Stimulated activated CD8-positive, alpha-beta memory T cell treated with anti-CD3 and anti-CD28 coated beads, Interleukin-15, amount 100 ng/mL, for 4 hours (primary cell): ENCODE results near the gene LRRC47.

ENCODE experiments used
- DNase-seq, 2 donors: peaks; one replicate each; pipeline ENCODE4 v3.0.0-alpha.2; 2020; ENCODE audit warnings: low read depth in 2 of 2

LRRC47 gene

DNA sequence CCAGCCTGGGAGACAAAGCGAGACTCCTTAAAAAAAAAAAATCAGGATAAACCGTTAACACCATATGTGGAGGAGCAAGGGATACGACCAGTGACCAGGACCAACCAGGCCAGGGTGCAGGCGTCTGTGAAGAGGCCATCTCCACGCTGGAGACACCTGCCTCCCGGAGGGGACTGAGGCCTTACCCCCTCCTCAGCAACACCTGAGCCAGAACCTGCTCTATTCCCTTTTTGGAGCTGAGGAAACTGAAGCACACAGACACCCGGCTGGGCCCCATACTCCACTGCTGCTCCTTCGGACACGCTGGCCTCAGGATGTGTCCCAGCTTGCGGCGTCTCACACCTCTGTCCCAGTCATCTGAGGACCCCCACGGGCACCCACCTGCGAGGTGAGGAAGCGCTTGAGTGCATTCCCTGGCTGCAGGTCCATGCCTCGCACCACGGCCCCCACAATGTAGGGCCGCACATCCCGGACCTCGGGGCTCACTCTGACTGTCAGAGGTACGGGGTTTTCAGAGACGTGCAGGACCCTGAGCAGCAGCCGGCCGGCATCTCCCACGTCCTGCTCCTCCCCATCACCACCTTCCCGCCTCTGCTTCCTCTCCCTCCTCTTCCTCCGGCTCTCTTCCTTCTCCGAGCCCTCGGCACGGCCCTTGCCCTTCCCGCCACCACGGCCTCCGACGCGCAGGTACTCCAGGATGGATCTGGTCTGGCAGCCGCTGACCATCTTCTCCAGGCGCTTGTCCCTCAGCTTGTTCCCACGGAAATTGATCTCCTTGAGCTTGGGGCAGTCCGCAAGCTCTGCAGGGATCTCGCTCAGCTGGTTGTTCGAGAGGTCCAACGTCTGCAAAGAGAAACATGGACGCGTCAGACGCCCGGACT lies 9.6 kb downstream of the LRRC47 start:
- DNase-seq = no peak

DNA sequence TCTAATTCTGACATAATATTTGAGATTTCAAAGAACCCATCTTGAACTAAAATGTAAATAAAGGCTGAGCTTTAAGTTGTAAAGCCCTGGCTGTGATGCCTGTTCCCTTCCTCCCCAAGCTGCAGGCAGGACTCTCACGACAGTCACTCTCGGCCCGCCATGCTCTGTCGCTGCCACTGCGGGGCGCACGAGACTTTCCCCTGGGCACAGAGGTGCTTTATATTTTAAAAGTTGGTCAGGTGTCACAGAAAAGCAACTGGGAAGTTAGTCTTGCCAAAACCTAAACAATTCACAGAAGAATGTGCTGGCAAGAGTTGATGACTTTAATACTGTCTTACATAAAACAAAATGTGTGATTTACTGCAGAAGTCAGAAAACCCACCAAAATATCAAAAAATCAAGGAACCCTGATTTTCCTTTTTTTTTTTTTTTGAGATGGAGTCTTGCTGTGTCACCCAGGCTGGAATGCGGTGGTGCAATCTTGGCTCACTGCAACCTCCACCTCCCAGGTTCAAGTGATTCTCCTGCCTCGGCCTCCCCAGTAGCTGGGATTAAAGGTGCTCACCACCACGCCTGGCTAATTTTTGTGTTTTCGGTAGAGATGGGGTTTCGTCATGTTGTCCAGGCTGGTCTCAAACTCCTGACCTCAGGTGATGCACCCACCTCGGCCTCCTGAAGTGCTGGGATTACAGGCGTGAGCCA lies 10.7 kb downstream of the LRRC47 start:
- no peak for DNase-seq

DNA sequence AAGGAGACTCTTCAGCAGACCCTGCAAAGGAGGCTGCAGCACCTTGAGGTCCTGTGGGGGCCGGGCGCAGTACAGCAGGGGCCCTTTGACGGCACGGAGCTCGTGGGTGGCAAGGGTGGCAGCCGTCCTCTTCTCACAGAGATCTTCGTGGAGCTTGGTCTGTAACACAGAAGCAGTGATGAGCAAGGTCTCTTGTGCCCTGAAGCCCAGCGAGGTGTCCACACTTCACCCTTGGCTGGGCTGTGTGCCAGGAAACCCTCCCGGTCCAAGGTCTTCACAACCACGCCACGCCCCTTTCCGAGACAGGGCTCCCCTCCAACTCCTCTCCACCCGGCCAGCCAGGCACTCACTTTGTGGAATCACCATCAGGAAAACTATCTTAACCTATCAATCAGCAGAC lies 11.3 kb downstream of the LRRC47 start:
- no peak for DNase-seq

DNA sequence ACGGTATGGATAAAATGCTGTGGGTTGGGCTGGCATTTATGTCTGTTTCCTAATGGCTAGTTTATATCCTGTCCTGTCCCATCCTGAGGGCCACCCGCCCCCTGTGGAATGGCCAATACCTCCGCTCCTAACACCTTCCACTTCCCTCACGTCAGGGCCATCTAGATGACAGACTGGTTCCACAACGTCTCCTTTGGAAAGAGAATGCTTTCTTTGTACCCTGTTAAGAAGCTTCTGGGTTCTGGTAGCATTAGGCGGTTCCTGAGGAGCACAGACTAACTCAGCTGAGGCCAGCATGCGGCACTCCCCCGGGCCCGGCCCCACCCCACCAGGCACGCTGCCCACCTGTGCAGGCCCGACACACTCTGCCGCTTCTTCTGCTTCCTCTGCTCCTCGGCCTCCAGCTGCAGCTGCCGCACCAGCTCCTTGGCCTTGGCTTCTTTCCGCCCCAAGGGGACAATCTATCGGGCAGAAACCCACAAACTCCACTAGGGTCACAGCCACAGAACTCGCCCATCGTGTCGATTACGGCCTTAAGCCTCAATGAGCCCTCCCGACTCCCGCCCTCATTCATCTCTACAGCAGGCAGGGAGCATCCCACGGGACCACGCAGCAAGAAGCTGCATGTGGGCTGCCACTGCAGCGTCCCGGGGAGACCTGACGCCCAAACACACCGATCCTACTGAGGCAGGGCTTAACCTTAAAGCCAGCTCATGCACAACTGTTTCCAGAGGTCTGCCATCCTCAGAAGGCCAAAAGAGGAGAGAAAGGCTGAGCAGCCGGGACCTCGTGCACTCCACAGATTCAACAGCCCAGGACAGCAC lies 12.4 kb downstream of the LRRC47 start:
- no peak for DNase-seq

DNA sequence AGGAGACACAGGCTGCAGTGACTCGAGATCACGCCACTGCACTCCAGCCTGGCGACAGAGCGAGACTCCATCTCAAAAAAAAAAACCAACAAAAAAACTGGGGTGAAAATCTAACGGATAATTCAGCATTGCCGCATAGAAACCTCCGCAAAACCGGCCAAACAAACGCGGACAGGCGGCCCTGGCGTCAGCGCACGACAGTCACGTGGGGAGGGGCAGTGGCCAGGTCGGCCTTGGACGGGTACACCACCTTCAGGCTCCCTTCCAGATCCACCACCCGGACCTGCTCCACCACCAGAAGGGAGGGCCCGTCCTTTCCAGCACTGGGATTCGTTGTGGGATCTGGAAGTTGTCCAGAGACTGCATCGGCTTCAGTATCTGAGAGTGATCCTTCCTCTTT lies 15.4 kb downstream of the LRRC47 start:
- DNase-seq = no peak

DNA sequence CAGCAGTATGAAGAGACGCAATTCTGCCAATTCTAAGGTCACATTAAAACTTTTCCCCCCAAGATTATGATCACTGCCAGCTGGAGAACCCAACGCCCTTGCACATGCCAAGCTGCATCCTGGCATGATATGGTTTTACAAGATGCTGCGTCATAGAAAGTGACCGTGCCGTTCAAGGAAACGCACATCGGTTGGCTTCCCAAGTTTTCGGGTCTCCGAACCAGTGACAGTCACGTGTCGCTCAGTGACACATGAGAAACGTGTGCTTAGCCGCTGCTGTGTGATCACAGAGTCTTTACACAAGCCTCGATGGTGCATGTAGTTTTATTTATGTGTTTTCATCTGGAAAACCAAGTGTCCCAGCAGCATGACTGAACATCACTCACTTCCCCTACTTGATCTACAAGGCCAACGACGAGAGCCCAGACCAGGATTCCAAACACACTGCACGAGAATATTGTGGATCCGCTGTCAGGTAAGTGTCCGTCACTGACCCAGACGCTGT lies 16.3 kb downstream of the LRRC47 start:
- no peak for DNase-seq

DNA sequence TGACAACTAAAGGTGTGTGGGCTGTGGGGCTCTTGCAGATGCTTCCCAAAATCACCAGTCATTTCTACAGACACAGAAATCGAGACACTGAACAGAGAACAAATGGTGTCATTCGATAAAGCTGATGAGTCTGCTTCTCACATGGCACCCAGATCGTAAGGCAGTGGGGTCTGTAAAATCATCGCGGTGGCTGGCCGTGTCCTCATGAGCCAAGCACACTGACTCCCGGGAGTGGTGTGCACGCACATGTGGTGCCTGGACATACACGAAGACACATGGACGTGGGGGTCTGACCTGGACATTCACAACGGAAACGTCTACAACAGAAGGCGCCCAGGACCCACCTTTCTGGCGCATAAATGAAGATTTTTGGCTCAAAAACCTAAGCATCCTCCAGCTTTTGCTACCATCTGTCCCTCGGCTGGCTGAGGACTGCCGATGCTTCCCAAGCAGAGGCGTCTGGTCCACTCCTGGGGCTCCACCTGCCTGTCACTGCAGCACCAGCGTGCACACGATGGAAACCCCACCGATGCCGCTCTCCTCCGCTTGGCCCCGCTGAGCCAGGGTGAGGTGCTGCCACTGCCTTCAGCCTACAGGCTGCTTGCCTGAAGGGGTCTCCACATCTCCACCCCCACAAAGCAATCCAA lies 16.9 kb downstream of the LRRC47 start:
- no peak for DNase-seq

DNA sequence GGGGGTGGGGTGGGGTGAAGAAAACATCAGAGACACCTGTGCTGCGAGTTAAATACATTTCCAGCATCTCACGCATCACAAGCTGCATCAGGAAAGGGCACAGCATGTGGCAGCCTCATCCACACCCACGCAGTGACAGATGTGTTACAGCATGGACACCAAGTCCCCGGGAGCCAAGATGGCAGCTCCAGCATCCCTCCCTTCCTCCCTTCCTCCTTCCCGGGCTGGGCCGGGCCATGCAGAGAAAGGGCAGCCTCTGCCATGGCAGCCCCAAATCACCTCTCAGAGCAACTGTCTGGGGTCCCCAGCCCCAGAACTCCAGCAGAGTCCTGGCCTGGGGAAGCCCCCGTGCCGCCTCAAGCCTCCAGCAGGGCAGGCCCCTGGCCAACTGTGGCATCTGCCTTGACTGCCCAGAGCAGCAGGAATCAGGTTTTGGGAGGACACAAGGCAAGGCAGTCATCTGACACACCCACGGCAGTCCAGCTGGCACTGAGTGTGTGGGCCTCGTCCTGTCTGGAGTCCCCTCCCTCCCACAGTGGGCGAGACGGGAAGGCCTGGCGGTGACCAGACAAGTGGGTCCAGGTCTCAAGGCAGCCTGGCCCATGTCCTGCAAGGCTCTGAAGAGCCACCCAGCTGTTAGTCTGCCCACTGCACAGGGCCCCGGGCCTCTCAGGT lies 17.6 kb downstream of the LRRC47 start:
- DNase-seq = no peak

DNA sequence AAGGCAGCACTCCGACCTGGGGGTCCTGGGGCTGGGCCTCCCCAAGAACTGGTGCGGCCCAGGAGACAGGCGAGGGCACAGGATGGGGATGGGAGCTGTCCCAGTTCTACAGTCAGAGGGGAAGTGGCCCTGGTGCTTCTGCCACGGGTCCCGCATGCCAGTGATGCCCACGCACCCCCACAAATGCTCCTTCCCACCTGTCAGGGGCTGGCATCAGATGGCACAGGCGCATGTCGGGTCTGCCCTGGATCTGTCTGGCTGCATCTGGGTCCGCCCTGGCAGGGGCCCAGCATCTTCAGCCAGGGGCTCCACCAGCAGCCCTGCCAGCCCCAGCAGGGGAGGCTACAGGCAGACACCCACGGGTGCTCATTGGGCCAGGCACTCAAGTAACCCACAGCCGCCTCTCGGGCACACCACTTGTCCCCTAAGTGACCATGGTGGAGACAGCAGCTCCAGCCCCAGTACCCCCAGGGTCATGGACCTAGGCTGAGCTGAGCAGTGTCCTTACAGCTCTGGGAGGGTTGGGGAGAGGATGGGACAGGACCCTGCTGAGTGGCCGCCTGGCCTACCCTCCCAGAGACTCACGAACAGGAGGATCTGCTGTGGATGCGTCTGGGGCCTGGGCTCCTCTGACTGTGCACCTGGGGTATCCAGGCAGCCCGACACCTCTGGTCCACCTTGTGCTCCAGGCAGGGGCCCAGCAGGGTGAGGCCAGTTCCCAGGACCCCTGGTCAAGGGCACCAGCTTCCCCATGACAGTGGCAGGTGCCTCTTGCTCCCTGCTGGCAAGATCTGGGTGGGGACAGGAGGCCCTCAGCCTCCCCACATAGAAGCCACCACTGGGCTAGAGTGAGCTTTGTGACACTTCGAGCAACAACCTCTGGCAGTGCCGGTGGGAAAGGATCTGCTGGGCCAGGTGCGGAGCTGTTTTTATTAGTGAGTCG lies 18.4 kb downstream of the LRRC47 start:
- no peak for DNase-seq

DNA sequence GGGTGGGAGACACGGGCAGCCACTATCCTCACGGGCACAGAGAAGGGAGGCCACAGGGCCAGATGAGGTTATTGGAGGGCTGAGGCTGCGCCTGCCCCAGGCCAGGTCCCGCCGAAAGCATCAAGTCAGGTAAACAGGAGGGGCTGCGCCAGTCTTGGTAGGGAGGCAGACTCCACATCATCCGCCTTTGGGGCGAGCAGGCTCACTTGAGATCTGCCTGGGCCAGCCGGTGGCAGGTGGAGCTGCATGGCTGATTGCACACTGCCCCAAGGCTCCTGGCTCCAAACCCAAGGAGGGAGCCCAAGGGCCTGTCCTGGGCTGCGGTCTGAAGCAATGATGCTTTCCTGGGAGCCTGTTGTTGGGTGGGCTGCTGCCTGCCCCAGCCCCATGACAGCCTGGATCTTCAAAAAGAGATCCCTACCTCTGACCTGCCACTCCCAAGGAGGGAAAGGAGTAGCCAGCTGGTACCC lies 19.2 kb downstream of the LRRC47 start:
- DNase-seq = no peak

DNA sequence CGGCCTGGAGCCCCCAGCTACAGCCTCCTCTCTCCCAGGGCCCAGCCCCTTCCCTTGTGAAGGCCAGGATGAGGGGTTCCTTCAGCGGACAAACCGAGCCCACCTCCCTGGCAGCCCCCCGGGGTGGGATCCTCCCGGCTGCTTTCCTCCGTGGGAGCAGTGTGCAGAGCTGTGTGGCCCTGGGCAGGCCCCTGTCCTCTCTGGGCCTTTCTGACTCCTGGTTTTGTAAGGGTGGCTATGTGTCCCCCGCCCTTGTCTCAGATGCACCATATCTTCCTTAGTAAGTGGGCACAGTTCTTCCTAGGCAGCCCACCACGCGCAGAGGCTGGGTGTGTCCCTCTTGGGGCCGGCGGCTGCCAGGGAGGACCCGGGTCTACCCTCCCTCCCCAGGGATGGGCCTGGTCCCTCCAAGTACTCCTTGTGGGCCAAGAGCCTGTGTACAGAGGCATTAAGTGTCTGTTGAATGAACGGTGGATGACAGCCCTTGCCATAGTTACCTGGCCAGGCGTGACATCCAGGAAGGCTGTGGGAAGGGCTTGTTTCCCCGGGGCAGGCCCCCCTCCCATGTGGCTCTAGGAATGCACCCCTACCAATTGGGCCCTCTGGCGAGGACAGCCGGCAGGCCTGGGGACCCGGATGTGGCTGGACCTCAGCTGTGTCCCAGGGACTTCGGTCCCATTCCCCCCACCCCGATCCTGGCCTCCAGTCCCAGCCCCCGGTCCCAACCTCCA lies 19.9 kb downstream of the LRRC47 start:
- DNase-seq = no peak

DNA sequence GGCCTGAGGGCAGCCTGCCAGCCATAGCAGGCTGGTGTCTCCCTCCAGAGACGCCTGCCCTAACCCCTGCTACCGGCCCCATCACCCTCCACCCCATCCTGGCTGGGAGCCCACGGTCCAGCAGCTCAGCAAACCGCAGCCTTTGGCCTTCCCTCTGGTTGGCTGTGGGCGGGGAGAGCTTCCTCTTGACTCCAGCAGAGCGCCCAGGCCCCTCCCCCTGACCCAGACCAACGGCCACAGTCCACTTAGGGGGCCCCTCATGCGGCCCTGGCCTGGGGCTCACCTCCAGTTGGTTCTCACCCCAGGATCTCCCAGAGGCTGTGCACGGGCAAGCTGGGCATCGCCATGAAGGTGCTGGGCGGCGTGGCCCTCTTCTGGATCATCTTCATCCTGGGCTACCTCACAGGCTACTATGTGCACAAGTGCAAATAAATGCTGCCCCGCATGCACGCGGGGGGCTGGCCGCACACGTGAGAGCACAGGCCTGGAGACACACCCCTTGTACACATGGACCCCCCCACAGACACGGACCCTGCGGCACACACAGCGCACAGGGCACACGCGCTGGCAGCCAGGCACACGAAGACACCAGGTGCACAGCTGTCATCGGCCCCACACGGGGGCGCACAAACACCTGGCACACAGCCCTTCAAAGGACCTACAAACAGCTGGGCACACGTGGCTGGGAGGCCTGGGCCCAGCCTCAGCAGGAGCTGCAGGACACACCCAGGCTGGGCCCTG lies 20.6 kb downstream of the LRRC47 start:
- DNase-seq = no peak

DNA sequence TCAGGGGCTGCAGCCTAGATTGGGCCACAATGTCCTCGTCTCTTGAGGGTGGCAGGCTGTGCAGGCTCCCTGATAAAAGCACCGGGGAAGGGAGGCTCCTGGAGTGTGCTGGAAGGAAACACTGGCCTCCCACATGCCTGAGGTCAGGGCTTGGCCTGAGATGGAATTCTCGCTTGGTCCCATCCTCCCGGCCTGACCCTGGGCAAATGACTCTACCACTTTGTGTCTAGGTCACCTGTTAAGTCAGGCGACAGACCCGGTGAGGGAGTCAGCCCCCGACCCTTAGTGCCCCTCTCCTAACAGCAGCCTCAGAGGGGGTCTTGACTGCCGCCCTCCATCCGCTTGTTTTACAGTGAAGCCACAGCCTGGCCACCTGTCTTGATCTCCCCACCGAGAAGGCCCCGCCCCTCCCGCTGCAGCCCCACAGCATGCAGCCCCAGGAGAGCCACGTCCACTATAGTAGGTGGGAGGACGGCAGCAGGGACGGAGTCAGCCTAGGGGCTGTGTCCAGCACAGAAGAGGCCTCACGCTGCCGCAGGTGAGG lies 21.3 kb downstream of the LRRC47 start:
- DNase-seq = no peak

DNA sequence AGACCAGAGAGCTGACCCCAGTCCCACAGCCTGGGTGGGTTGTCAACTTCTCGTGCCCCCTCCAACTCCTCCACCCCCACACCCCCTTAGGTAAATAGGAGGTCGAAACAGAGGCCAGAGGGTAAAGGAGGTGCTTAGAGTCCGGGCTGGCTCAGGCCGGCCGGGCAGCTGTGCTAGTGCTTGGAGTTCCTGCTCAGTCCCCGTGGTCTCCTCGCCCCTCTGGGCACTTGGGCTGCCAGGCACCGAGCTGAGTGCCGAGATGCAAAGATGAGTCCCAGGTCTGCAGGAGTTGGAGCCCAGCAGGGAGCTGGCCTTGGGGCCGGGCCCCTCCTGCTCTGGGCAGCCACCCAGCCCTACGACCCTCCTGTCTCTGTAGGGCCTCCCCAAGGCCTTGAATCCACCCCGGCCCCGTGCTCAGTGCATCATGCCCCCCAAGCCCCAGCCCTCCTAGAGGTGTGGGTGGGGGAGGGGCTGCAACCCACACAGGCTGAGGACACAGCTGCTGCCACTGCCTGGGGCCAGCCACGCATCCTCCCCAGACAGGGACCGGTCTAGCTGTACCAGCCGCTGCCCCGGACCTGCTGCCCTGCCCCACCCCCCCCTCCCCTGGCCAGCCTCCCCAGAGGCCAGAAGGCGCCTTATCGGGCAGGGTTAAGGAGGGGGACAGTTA lies 21.9 kb downstream of the LRRC47 start:
- DNase-seq = no peak

DNA sequence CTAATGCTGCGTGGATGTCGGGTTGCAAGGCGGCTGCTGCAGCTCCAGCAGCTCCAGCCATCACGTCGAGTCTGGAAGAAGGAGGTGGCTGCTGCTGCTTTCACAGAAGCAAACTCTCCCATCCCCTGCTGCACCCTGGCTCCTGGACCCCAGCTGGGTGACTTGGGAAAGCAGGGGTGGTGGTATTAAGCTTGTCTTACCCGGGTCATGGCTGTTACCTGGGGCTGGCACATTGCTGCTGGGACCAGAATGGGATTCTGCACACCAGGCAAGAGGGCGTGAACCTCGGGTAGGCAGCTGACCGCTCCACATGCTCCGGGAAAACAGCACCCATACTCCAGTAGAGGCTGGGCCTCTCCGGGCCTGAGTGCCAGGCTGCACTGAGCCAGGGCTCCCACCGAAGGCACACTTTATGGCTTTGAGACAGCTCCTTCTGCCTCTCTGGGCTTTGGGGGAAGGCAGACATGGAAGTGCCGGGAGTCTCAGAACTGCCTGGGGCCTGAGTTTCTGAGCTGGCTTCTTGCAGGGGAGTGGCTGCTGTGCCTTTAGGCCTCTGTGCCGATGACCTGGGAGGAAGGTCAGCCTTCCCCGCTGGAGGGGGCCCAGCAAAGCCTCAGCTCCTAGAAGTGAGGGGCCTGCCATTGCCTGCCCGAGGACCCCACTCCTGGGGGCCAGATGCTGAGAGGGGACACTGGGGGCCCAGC lies 22.6 kb downstream of the LRRC47 start:
- DNase-seq = no peak

DNA sequence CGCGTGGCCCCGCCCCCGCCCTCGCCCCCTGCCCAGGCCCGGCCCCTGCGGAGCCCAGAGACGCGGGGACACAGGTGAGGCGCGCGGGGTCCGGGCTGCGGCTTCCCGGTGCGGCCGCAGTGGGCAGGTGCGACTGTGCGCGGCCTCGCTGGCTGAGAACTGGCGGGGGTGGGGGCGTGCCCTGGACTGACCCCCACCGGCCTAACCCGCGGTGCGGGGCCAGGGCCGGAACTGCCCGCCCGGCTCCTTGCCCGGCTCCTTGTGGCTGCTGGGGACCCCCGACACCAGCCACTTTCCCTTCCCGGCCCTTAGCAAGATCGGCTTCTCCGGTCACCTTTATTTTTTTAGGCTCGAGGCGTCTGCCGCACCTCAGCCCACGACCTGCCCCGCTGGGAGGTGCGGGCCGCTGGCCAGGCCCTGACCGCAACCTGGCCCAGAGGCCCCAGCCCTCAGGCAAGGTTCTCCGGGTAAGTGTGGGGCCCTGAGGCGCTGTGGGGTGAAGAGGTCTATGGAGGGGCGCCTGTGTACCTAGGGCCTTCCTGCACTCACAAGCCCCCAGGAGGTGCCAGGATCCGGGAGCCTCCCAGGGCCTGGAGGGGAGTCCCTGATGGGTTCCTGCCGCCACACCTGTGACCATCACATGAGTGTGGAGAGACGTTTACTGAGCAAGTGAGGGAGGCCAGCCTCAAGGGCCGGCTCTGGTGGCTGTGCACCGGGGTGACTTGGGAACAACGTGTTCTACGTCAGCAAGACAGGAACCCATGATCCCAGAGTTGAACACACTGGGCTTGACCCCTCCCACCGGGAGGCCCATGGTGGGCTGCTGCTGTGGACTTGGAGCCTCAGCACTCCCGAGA lies 23.4 kb downstream of the LRRC47 start, which contains the start of gene SMIM1:
Gene SMIM1, plus strand, starts transcription at position 35 of the 857 bp plus-strand sequence. CDS start 2,625 bp downstream, outside the sequence.
- DNase-seq = no peak
